IMR-90 (cell line): ENCODE measurements around the gene TNS1. TPM values are rescaled to one million over a fixed set of nuclear protein-coding genes. Genes with fewer than 3 reads are reported as not detected.

ENCODE experiments used
- ATAC-seq: fragments of 200-7000 bp; cut with Tn5 transposase; 2 replicates; pipeline ENCODE4 v1.9.1; 2020; ENCODE audit warnings: low read depth, mild to moderate bottlenecking, moderate library complexity
- BruUV-seq: library from RNA; stranded (reverse); fragments of 400-500 nt; replicated peaks from 2 replicates; lab custom pipeline; 2021; lab: Mats Ljungman, UMichigan
- CTCF ChIA-PET: fragments of 300-600 bp; formaldehyde crosslinking; extraction: SDS; loops from one replicate; lab custom pipeline; 2021; ENCODE audit warnings: antibody characterized with exemption; lab: Yijun Ruan, JAX
- POLR2A ChIA-PET: fragments of 300-600 bp; sonication (Branson Sonifier 250); formaldehyde crosslinking; loops from one replicate; lab custom pipeline; 2022; ENCODE audit warnings: antibody characterized with exemption; ENCODE audit not compliant: unreplicated experiment; lab: Charles Lee
- DNase-seq: peaks from one replicate; pipeline ENCODE4 v3.0.0; 2013
- H2AFZ ChIP-seq: replicated peaks from 2 replicates; pipeline ENCODE3; 2013; ENCODE audit warnings: low read length, mild to moderate bottlenecking; ENCODE audit not compliant: poor library complexity
- H2AK5ac ChIP-seq: 2 replicates; pipeline ENCODE4 v1.6.1; 2013; ENCODE audit warnings: low read depth, low read length, inconsistent platforms
- H2AK9ac ChIP-seq: replicated peaks from 2 replicates; pipeline ENCODE3; 2013; ENCODE audit warnings: mild to moderate bottlenecking, low read depth, low read length, moderate library complexity; ENCODE audit not compliant: poor library complexity
- H2BK120ac ChIP-seq: 2 replicates; pipeline ENCODE4 v1.6.1; 2013; ENCODE audit warnings: low read depth, low read length, inconsistent platforms
- H2BK15ac ChIP-seq: 3 replicates; pipeline ENCODE4 v1.6.1; 2013; ENCODE audit warnings: low read depth, low read length, inconsistent platforms
- H2BK20ac ChIP-seq: 2 replicates; pipeline ENCODE4 v1.6.1; 2013; ENCODE audit warnings: low read depth, mild to moderate bottlenecking, inconsistent platforms, low read length, moderate library complexity
- H2BK5ac ChIP-seq: 2 replicates; pipeline ENCODE4 v1.6.1; 2013; ENCODE audit warnings: mild to moderate bottlenecking, low read depth, low read length, inconsistent platforms; ENCODE audit not compliant: poor library complexity, severe bottlenecking
- H3K14ac ChIP-seq: replicated peaks from 2 replicates; pipeline ENCODE4 v1.6.1; 2013; ENCODE audit warnings: low read depth, low read length, inconsistent platforms
- H3K18ac ChIP-seq: 2 replicates; pipeline ENCODE4 v1.6.1; 2013; ENCODE audit warnings: low read depth, low read length, control low read depth
- H3K23ac ChIP-seq: 2 replicates; pipeline ENCODE4 v1.6.1; 2013; ENCODE audit warnings: low read depth, low read length, inconsistent platforms
- H3K27ac ChIP-seq: 2 replicates; pipeline ENCODE4 v1.5.1; 2013; ENCODE audit warnings: mild to moderate bottlenecking, control low read depth, low read length; ENCODE audit not compliant: insufficient read depth
- H3K27me3 ChIP-seq: 2 replicates; pipeline ENCODE4 v1.6.1; 2013; ENCODE audit warnings: low read length; ENCODE audit not compliant: control insufficient read depth, insufficient read depth
- H3K36me3 ChIP-seq: 2 replicates; pipeline ENCODE4 v1.6.1; 2013; ENCODE audit warnings: low read length, mixed read lengths; ENCODE audit not compliant: control insufficient read depth, insufficient read depth
- H3K4ac ChIP-seq: 2 replicates; pipeline ENCODE4 v1.6.1; 2013; ENCODE audit warnings: low read depth, low read length, inconsistent platforms
- H3K4me1 ChIP-seq: 2 replicates; pipeline ENCODE4 v1.6.1; 2013; ENCODE audit warnings: low read length, mixed read lengths; ENCODE audit not compliant: control insufficient read depth, insufficient read depth
- H3K4me2 ChIP-seq: 2 replicates; pipeline ENCODE4 v1.6.1; 2013; ENCODE audit warnings: low read depth, mild to moderate bottlenecking, control low read depth, low read length, moderate library complexity
- H3K4me3 ChIP-seq: 2 replicates; pipeline ENCODE4 v1.5.1; 2013; ENCODE audit warnings: low read depth, mild to moderate bottlenecking, control low read depth, low read length, moderate library complexity; ENCODE audit not compliant: insufficient read depth
- H3K56ac ChIP-seq: 2 replicates; pipeline ENCODE4 v1.6.1; 2013; ENCODE audit warnings: low read length, inconsistent platforms; ENCODE audit not compliant: insufficient read depth; ENCODE audit errors: extremely low read depth
- H3K79me1 ChIP-seq, 2 experiments: 2 replicates each; pipeline ENCODE4 v1.6.1; 2013; ENCODE audit warnings: low read length in 2 of 2, inconsistent platforms in 1 of 2, low read depth in 1 of 2
- H3K9ac ChIP-seq: 2 replicates; pipeline ENCODE4 v1.6.1; 2013; ENCODE audit warnings: low read depth, low read length, control low read depth
- H3K9me1 ChIP-seq: 2 replicates; pipeline ENCODE4 v1.6.1; 2013; ENCODE audit warnings: low read length, inconsistent platforms; ENCODE audit not compliant: insufficient read depth
- H3K9me3 ChIP-seq: 2 replicates; pipeline ENCODE4 v1.6.1; 2013; ENCODE audit warnings: low read length; ENCODE audit not compliant: control insufficient read depth, insufficient read depth
- H4K20me1 ChIP-seq: 2 replicates; pipeline ENCODE4 v1.6.1; 2013; ENCODE audit warnings: low read length, inconsistent platforms; ENCODE audit not compliant: insufficient read depth
- H4K5ac ChIP-seq: 2 replicates; pipeline ENCODE4 v1.6.1; 2013; ENCODE audit warnings: mild to moderate bottlenecking, low read depth, low read length, control low read depth
- H4K8ac ChIP-seq, 2 experiments: 2 replicates each; pipeline ENCODE4 v1.6.1; 2013; ENCODE audit warnings: low read depth in 2 of 2, low read length in 2 of 2, control low read depth in 1 of 2, inconsistent platforms in 1 of 2
- H4K91ac ChIP-seq: 2 replicates; pipeline ENCODE4 v1.6.1; 2013; ENCODE audit warnings: low read depth, low read length, inconsistent platforms; ENCODE audit not compliant: insufficient read depth
- BHLHE40 ChIP-seq: fragments of 150-350 bp; IDR thresholded peaks from 2 replicates; pipeline ENCODE4 v1.6.1; 2016; ENCODE audit warnings: mild to moderate bottlenecking, low read depth, low read length
- CEBPB ChIP-seq: IDR thresholded peaks from 2 replicates; pipeline ENCODE4 v1.6.1; 2012; ENCODE audit warnings: low read depth, low read length, improper control_type of control experiment
- CTCF ChIP-seq: conservative IDR thresholded peaks from 2 replicates; pipeline ENCODE4 v1.5.1; 2012; ENCODE audit warnings: mild to moderate bottlenecking, low read depth, low read length, improper control_type of control experiment
- ELK1 ChIP-seq: fragments of 150-350 bp; IDR thresholded peaks from 2 replicates; pipeline ENCODE4 v1.6.1; 2016; ENCODE audit warnings: low read depth, mild to moderate bottlenecking, low read length, moderate library complexity, borderline replicate concordance
- FOS ChIP-seq: fragments of 150-350 bp; IDR thresholded peaks from 2 replicates; pipeline ENCODE4 v1.6.1; 2016; ENCODE audit warnings: low read depth, low read length
- MAFK ChIP-seq: IDR thresholded peaks from 2 replicates; pipeline ENCODE4 v1.6.1; 2012; ENCODE audit warnings: low read depth, low read length, improper control_type of control experiment
- MAZ ChIP-seq: IDR thresholded peaks from 2 replicates; pipeline ENCODE4 v1.6.1; 2012; ENCODE audit warnings: low read depth, mild to moderate bottlenecking, low read length, improper control_type of control experiment, moderate library complexity, borderline replicate concordance
- MXI1 ChIP-seq: IDR thresholded peaks from 2 replicates; pipeline ENCODE4 v1.6.1; 2012; ENCODE audit warnings: low read depth, mild to moderate bottlenecking, low read length, moderate library complexity, borderline replicate concordance
- NFE2L2 ChIP-seq: fragments of 150-350 bp; IDR thresholded peaks from 2 replicates; pipeline ENCODE4 v1.6.1; 2016; ENCODE audit warnings: low read depth, mild to moderate bottlenecking, low read length
- POLR2A ChIP-seq: IDR thresholded peaks from 2 replicates; pipeline ENCODE4 v1.6.1; 2012; ENCODE audit warnings: mild to moderate bottlenecking, low read depth, low read length
- RCOR1 ChIP-seq: IDR thresholded peaks from 2 replicates; pipeline ENCODE4 v1.6.1; 2012; ENCODE audit warnings: mild to moderate bottlenecking, low read length, improper control_type of control experiment; ENCODE audit not compliant: insufficient replicate concordance
- RFX5 ChIP-seq: IDR thresholded peaks from 2 replicates; pipeline ENCODE4 v1.8.0; 2012; ENCODE audit warnings: low read depth, mild to moderate bottlenecking, low read length, moderate library complexity
- SMC3 ChIP-seq: fragments of 150-350 bp; IDR thresholded peaks from 2 replicates; pipeline ENCODE4 v1.6.1; 2016; ENCODE audit warnings: low read depth, mild to moderate bottlenecking, antibody characterized with exemption, low read length, moderate library complexity
- WGBS, 2 experiments: methylation state at CpG; one replicate each; pipeline versions ENCODE4 v1.1.5 to v1.1.7; 2013; ENCODE audit warnings: missing lambda C conversion rate in 2 of 2; ENCODE audit not compliant: insufficient read length in 1 of 2; ENCODE audit errors: extremely low coverage in 2 of 2; 5-methylcytosine and 5-hydroxymethylcytosine counted together
- dilution Hi-C: fragments of 300-500 bp; cut with HindIII; formaldehyde crosslinking; loops from one replicate; pipeline ENCODE4 v1.14.3; 2018; ENCODE audit warnings: low sequenced_read_pairs; ENCODE audit not compliant: unreplicated experiment
- in situ Hi-C: fragments of 300-500 bp; cut with MboI; formaldehyde crosslinking; loops from 3 replicates; pipeline ENCODE4 v1.14.3; 2019; ENCODE audit warnings: low sequenced_read_pairs, inconsistent platforms, mixed read lengths
- intact Hi-C: fragments of 100-400 bp; cut with micrococcal nuclease; formaldehyde crosslinking; loops from 2 replicates; pipeline ENCODE4 v1.10.0; 2022
- polyA plus RNA-seq, 3 experiments: library from polyadenylated mRNA; depleted of rRNA; stranded (reverse); fragments of >200 nt; gene quantifications; 2 replicates each; pipeline ENCODE4 v1.2.3, GENCODE V29; 2012; ENCODE audit warnings: low replicate concordance in 1 of 3
- total RNA-seq: library from RNA; depleted of rRNA; stranded (reverse); fragments of >200 nt; gene quantifications from 2 replicates; pipeline ENCODE4 v1.2.3, GENCODE V29; 2012
- TF ChIP-seq, protein P1 (sequence below): fragments of 150-350 bp; IDR thresholded peaks from 2 replicates; pipeline ENCODE4 v1.6.1; 2017; ENCODE audit warnings: mild to moderate bottlenecking, antibody characterized with exemption, low read length, low read depth

The TNS1 gene
- total and polyA plus RNA-seq, 2 of the 4 experiments (the other 2 are of a cell fraction) = 41.1 to 45.2 TPM

DNA sequence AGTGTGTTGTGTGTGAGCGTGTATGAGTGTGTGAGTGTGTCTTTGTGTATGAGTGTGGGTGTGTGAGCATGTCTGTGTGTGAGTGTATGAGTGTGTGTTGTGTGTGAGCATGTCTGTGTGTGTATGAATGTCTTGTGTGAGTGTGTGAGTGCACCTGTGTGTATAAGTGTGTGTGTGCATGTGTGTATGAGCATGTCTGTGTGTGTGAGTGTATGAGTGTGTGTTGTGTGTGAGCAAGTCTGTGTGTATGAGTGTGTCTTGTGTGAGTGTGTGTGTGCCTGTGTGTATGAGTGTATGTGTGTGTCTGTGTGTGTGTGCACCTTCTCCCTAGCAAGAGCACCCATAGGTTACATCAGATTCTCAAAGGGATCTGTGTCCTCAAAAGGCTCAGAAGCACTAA, 28.5 kb upstream of the TNS1 start:
- H3K9me1 ChIP-seq = peaks cover 8% of the 10 kb centered on the region
- no peak overlapping the region for H2BK120ac ChIP-seq
- BruUV-seq = no TSS peak
- no peak overlapping the region; the same call in 1 of the 2 replicates for H2BK20ac ChIP-seq
- intact Hi-C loops (no loop called here), dilution Hi-C loops (no loop called here), in situ Hi-C loops (loop anchor here (10.0 kb wide), 1 partner anchor 236 kb away; no protein-coding TSS in a partner anchor)
- H3K79me1 ChIP-seq = no peaks in the 10 kb centered on the region
- DNase-seq = no peak
- H4K20me1 ChIP-seq = no peaks in the 10 kb centered on the region; the same call in 1 of the 2 replicates
- no peak overlapping the region for H2AFZ ChIP-seq
- ChIA-PET CTCF (no interaction called here), POLR2A (no interaction called here)
- no peak overlapping the region for H3K56ac ChIP-seq
- H3K4ac ChIP-seq = no peak overlapping the region
- no peaks in the 10 kb centered on the region for H3K9me3 ChIP-seq
- H3K18ac ChIP-seq = no peak overlapping the region
- TF ChIP-seq ELK1 = no peak
- TF ChIP-seq RFX5 = no peak
- no peak for TF ChIP-seq CEBPB
- TF ChIP-seq MXI1 = no peak
- no peak for TF ChIP-seq FOS
- no peak for TF ChIP-seq BHLHE40
- no peak for TF ChIP-seq SMC3
- TF ChIP-seq, protein P1, sequence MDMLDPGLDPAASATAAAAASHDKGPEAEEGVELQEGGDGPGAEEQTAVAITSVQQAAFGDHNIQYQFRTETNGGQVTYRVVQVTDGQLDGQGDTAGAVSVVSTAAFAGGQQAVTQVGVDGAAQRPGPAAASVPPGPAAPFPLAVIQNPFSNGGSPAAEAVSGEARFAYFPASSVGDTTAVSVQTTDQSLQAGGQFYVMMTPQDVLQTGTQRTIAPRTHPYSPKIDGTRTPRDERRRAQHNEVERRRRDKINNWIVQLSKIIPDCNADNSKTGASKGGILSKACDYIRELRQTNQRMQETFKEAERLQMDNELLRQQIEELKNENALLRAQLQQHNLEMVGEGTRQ = no peak
- no peak for TF ChIP-seq MAZ
- TF ChIP-seq CTCF = no peak
- TF ChIP-seq POLR2A = no peak
- no peak for TF ChIP-seq MAFK
- TF ChIP-seq NFE2L2 = no peak
- no peak for TF ChIP-seq RCOR1
- H3K4me2 ChIP-seq = no peak overlapping the region
- no peak for ATAC-seq
- H4K5ac ChIP-seq = no peak overlapping the region
- peaks cover 41% of the 10 kb centered on the region for H3K27me3 ChIP-seq
- H2AK5ac ChIP-seq = peak overlapping the region; percentile 75
- no peak overlapping the region for H2AK9ac ChIP-seq
- H2BK15ac ChIP-seq = no peak overlapping the region
- peak overlapping the region; percentile 71 for H2BK5ac ChIP-seq
- H3K36me3 ChIP-seq = no peaks in the 10 kb centered on the region
- no peak overlapping the region for H3K23ac ChIP-seq
- H3K27ac ChIP-seq = no peak overlapping the region
- WGBS, 2 experiments = 100% methylated on average over 1 of the region's 1 CpG; no CpG with 5 or more reads in 1 of the 2 experiments
- H3K4me1 ChIP-seq = peaks cover 6% of the 10 kb centered on the region; the same call in 1 of the 2 replicates
- H4K8ac ChIP-seq = no peak overlapping the region
- no peak overlapping the region for H4K91ac ChIP-seq
- H3K14ac ChIP-seq = 0 out of 2 replicates have a peak overlapping the region, but pooled peaks have one; percentile 29
- H3K9ac ChIP-seq = no peak overlapping the region
- H3K4me3 ChIP-seq = no peak overlapping the region
